HepG2 (cell line): Measurements from ENCODE around the gene UGT1A3. TPM values are rescaled to one million over a fixed set of nuclear protein-coding genes. Genes with fewer than 3 reads are reported as not detected.

Experiments
- ASH2L ChIP-seq: fragments of 300-600, 200-600 bp; sonication (generic); IDR thresholded peaks from 2 replicates; pipeline ENCODE4 v1.7.0; 2017; ENCODE audit warnings: low read depth, mild to moderate bottlenecking, moderate library complexity, mixed read lengths, low read length; ENCODE audit not compliant: insufficient read length
- DNMT1 ChIP-seq: sonication (generic); formaldehyde crosslinking; IDR thresholded peaks from 2 replicates; pipeline ENCODE4 v1.5.1; 2020; ENCODE audit warnings: mild to moderate bottlenecking, missing genetic modification reagents
- PAWR ChIP-seq: sonication (generic); formaldehyde crosslinking; IDR thresholded peaks from 2 replicates; pipeline ENCODE4 v1.4.0; 2020; ENCODE audit warnings: missing genetic modification reagents, mild to moderate bottlenecking, borderline replicate concordance
- ZNF678 ChIP-seq: sonication (generic); formaldehyde crosslinking; IDR thresholded peaks from 2 replicates; pipeline ENCODE4 v1.4.0; 2020; ENCODE audit warnings: mild to moderate bottlenecking, missing genetic modification reagents
- ZNF7 ChIP-seq: IDR thresholded peaks from 2 replicates; pipeline ENCODE4 v1.6.1; 2016; ENCODE audit warnings: missing biosample characterization, missing genetic modification reagents
- polyA plus RNA-seq, 8 experiments: library from polyadenylated mRNA; depleted of rRNA in 3 of 8; stranded (reverse) in 7 of 8; unstranded in 1 of 8; fragments of >200 nt; fragmentation: Illumina TruSeq in 4 of 8; extraction: Trizol in 4 of 8; gene quantifications; 2 replicates each; pipeline versions ENCODE4 v1.2.1 to v1.2.3, GENCODE V29; 2011 to 2016; ENCODE audit warnings: low read depth in 4 of 8, missing spikeins in 1 of 8, mixed read lengths in 1 of 8; ENCODE audit not compliant: insufficient read depth in 1 of 8
- total RNA-seq, 5 experiments: library from RNA; depleted of rRNA; stranded (reverse); fragments of >200 nt; fragmentation: Illumina TruSeq; extraction: Trizol; gene quantifications; 2 replicates each; pipeline ENCODE4 v1.2.3, GENCODE V29; 2016; ENCODE audit warnings: low read depth in 1 of 5
- TF ChIP-seq, protein P1 (sequence below): sonication (generic); formaldehyde crosslinking; conservative IDR thresholded peaks from 2 replicates; pipeline ENCODE4 v1.8.0; 2022; ENCODE audit warnings: mild to moderate bottlenecking, moderate library complexity, missing genetic modification reagents
- TF ChIP-seq, protein P2 (sequence below): sonication (generic); formaldehyde crosslinking; IDR thresholded peaks from 2 replicates; pipeline ENCODE4 v1.9.0; 2021; ENCODE audit warnings: missing genetic modification reagents, borderline replicate concordance
- TF ChIP-seq, protein P3 (sequence below), 2 experiments: fragments of 450-650 bp in 1 of 2; sonication (generic) in 1 of 2; formaldehyde crosslinking in 1 of 2; IDR thresholded peaks; 2 replicates each; pipeline versions ENCODE4 v1.6.1 to v1.8.0; 2016 to 2022; ENCODE audit warnings: antibody characterized with exemption in 1 of 2, mild to moderate bottlenecking in 1 of 2, missing genetic modification reagents in 1 of 2
- TF ChIP-seq, protein P4 (sequence below): sonication (generic); formaldehyde crosslinking; IDR thresholded peaks from 2 replicates; pipeline ENCODE4 v1.4.0; 2020; ENCODE audit warnings: missing genetic modification reagents, borderline replicate concordance
- TF ChIP-seq, protein P5 (sequence below): sonication (generic); formaldehyde crosslinking; conservative IDR thresholded peaks from 2 replicates; pipeline ENCODE4 v1.8.0; 2022; ENCODE audit warnings: low read depth, missing genetic modification reagents

Gene UGT1A3
- total and polyA plus RNA-seq, 2 of the 13 experiments (the other 11 are each of a cell fraction or from before 2014, with no cell fraction given) = not detected

DNA sequence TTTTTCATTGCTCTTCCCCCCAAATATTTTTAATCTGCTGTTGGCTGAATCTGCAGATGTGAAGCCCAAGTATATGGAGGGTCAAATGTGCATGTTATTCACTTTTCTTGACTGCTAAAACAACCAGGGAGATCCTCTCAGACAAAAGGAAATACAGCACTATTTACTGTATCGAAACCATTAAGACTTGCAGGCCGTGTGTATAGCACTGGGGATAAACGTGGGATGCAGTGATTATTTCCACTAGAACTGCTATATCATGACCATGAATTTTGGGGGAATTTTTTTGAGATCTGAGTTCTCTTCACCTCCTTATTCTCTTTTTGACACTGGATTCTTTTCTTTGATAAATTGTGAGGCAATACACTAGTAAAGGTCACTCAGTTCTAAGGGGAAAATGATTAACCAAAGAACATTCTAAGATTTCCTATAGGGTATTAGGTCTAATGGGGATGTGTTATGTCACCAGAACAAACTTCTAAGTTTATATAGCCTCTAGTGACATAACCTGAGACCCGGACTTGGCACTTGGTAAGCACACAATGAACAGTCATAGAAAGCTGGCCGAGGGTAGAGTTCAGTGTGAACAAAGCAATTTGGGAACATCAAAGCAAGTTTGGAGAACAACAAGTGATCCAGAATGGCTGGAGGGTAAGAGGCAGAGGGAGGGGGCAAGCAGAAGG is 16.4 kb downstream of the UGT1A3 start (continued):
- TF ChIP-seq, protein P1, sequence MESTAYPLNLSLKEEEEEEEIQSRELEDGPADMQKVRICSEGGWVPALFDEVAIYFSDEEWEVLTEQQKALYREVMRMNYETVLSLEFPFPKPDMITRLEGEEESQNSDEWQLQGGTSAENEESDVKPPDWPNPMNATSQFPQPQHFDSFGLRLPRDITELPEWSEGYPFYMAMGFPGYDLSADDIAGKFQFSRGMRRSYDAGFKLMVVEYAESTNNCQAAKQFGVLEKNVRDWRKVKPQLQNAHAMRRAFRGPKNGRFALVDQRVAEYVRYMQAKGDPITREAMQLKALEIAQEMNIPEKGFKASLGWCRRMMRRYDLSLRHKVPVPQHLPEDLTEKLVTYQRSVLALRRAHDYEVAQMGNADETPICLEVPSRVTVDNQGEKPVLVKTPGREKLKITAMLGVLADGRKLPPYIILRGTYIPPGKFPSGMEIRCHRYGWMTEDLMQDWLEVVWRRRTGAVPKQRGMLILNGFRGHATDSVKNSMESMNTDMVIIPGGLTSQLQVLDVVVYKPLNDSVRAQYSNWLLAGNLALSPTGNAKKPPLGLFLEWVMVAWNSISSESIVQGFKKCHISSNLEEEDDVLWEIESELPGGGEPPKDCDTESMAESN (CRISPR knock-in tag) = peak; percentile 82
- TF ChIP-seq ZNF678 = no peak
- TF ChIP-seq, protein P2, sequence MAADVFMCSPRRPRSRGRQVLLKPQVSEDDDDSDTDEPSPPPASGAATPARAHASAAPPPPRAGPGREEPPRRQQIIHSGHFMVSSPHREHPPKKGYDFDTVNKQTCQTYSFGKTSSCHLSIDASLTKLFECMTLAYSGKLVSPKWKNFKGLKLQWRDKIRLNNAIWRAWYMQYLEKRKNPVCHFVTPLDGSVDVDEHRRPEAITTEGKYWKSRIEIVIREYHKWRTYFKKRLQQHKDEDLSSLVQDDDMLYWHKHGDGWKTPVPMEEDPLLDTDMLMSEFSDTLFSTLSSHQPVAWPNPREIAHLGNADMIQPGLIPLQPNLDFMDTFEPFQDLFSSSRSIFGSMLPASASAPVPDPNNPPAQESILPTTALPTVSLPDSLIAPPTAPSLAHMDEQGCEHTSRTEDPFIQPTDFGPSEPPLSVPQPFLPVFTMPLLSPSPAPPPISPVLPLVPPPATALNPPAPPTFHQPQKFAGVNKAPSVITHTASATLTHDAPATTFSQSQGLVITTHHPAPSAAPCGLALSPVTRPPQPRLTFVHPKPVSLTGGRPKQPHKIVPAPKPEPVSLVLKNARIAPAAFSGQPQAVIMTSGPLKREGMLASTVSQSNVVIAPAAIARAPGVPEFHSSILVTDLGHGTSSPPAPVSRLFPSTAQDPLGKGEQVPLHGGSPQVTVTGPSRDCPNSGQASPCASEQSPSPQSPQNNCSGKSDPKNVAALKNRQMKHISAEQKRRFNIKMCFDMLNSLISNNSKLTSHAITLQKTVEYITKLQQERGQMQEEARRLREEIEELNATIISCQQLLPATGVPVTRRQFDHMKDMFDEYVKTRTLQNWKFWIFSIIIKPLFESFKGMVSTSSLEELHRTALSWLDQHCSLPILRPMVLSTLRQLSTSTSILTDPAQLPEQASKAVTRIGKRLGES (CRISPR knock-in tag) = no peak
- TF ChIP-seq, protein P3, sequence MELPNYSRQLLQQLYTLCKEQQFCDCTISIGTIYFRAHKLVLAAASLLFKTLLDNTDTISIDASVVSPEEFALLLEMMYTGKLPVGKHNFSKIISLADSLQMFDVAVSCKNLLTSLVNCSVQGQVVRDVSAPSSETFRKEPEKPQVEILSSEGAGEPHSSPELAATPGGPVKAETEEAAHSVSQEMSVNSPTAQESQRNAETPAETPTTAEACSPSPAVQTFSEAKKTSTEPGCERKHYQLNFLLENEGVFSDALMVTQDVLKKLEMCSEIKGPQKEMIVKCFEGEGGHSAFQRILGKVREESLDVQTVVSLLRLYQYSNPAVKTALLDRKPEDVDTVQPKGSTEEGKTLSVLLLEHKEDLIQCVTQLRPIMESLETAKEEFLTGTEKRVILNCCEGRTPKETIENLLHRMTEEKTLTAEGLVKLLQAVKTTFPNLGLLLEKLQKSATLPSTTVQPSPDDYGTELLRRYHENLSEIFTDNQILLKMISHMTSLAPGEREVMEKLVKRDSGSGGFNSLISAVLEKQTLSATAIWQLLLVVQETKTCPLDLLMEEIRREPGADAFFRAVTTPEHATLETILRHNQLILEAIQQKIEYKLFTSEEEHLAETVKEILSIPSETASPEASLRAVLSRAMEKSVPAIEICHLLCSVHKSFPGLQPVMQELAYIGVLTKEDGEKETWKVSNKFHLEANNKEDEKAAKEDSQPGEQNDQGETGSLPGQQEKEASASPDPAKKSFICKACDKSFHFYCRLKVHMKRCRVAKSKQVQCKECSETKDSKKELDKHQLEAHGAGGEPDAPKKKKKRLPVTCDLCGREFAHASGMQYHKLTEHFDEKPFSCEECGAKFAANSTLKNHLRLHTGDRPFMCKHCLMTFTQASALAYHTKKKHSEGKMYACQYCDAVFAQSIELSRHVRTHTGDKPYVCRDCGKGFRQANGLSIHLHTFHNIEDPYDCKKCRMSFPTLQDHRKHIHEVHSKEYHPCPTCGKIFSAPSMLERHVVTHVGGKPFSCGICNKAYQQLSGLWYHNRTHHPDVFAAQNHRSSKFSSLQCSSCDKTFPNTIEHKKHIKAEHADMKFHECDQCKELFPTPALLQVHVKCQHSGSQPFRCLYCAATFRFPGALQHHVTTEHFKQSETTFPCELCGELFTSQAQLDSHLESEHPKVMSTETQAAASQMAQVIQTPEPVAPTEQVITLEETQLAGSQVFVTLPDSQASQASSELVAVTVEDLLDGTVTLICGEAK (IDR thresholded peaks at IDR 0.05) = no peak
- TF ChIP-seq, protein P3 (CRISPR knock-in tag; IDR thresholded peaks at IDR 0.05) = peak; percentile 49; the same call in 1 of the 2 replicates
- TF ChIP-seq ASH2L = peak; percentile 74
- TF ChIP-seq ZNF7 = no peak
- TF ChIP-seq, protein P4, sequence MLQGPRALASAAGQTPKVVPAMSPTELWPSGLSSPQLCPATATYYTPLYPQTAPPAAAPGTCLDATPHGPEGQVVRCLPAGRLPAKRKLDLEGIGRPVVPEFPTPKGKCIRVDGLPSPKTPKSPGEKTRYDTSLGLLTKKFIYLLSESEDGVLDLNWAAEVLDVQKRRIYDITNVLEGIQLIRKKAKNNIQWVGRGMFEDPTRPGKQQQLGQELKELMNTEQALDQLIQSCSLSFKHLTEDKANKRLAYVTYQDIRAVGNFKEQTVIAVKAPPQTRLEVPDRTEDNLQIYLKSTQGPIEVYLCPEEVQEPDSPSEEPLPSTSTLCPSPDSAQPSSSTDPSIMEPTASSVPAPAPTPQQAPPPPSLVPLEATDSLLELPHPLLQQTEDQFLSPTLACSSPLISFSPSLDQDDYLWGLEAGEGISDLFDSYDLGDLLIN (CRISPR knock-in tag) = no peak
- TF ChIP-seq DNMT1 (CRISPR knock-in tag) = no peak
- TF ChIP-seq, protein P5, sequence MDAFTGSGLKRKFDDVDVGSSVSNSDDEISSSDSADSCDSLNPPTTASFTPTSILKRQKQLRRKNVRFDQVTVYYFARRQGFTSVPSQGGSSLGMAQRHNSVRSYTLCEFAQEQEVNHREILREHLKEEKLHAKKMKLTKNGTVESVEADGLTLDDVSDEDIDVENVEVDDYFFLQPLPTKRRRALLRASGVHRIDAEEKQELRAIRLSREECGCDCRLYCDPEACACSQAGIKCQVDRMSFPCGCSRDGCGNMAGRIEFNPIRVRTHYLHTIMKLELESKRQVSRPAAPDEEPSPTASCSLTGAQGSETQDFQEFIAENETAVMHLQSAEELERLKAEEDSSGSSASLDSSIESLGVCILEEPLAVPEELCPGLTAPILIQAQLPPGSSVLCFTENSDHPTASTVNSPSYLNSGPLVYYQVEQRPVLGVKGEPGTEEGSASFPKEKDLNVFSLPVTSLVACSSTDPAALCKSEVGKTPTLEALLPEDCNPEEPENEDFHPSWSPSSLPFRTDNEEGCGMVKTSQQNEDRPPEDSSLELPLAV = no peak
- no peak for TF ChIP-seq PAWR
